Measurements from ENCODE around the gene SOX9. TPM values are rescaled to one million over a fixed set of nuclear protein-coding genes. Genes with fewer than 3 reads are reported as not detected.
"Not testable (repeated sequence)": the region's sequence is repeated elsewhere in the genome, so short reads cannot be mapped to it uniquely, and the experiment has no call there.

The SOX9 gene
- total RNA-seq, 1 donor from 2014 or later, result 36.8 TPM

- TF ChIP-seq, protein P1, sequence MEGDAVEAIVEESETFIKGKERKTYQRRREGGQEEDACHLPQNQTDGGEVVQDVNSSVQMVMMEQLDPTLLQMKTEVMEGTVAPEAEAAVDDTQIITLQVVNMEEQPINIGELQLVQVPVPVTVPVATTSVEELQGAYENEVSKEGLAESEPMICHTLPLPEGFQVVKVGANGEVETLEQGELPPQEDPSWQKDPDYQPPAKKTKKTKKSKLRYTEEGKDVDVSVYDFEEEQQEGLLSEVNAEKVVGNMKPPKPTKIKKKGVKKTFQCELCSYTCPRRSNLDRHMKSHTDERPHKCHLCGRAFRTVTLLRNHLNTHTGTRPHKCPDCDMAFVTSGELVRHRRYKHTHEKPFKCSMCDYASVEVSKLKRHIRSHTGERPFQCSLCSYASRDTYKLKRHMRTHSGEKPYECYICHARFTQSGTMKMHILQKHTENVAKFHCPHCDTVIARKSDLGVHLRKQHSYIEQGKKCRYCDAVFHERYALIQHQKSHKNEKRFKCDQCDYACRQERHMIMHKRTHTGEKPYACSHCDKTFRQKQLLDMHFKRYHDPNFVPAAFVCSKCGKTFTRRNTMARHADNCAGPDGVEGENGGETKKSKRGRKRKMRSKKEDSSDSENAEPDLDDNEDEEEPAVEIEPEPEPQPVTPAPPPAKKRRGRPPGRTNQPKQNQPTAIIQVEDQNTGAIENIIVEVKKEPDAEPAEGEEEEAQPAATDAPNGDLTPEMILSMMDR (conservative IDR thresholded peaks at IDR 0.05), result no peak
- no peak for DNase-seq (ENCODE audit: low read depth, low spot score)
- no peak overlapping the region for H3K4me3 Mint-ChIP-seq
- peak overlapping the region; percentile 82 for H3K27ac Mint-ChIP-seq (ENCODE audit: unreplicated experiment)
- H3K27me3 Mint-ChIP-seq (ENCODE audit: low read depth), result peaks cover 18% of the 10 kb centered on the region
- H3K36me3 Mint-ChIP-seq (ENCODE audit: low read depth), result no peaks in the 10 kb centered on the region
- peaks cover 54% of the 10 kb centered on the region for H3K4me1 Mint-ChIP-seq
- no peaks in the 10 kb centered on the region for H3K9me3 Mint-ChIP-seq
Observed at GRCh38 chr17:72110231-72110941, 10.4 kb upstream of the SOX9 start.

DNA sequence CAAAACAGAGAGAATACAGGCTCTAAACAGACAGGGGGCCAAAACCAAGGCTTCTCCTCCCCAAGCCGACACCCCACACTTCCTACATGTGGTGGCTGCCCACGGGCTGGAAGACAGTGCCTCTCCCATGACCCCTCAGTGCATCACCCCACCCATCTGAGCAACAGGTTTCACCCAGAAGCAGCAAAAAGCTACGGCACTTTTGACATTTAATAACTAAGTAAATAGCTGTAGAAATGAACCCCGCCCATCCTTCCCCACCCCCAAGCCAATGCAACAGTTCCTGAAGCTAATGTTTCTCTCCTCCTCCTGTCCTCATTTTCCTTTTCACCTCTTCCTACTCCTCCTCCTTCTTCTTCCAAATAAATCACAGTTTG lies 9.9 kb upstream of the SOX9 start:
- H3K27me3 Mint-ChIP-seq (ENCODE audit: low read depth), result peaks cover 24% of the 10 kb centered on the region
- H3K9me3 Mint-ChIP-seq, result no peaks in the 10 kb centered on the region

DNA sequence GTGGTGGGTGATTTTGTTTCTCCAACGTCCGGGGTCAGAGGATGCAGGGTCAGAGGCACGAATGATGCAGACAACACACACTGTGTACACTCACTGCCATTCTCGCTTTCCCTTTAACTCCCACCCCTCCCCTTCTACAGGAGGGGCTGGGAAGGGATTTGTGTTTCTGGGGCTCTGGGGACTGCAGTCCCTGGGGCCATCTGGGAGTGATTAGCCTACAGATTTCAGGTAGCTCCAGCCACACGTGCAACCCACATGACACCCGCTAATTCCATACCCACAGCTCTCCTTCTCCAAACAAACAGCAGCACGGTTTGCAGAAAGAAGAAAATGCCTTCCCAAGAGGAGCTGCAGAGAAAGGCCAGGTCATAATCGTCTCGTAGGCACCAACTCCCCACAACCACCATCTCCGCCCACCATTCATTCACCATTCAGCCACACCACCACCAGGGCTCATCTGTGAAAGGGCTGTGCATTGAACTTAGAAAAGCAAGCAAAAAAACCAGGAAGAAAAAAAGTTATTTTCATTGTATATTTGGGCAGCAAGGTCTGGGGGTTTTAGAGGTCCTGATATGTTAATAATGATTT lies 9.4 kb upstream of the SOX9 start:
- peaks cover 58% of the 10 kb centered on the region for H3K4me1 Mint-ChIP-seq
- no peak overlapping the region for H3K27ac Mint-ChIP-seq (ENCODE audit: unreplicated experiment)
- H3K27me3 Mint-ChIP-seq (ENCODE audit: low read depth), result peaks cover 29% of the 10 kb centered on the region
- no peaks in the 10 kb centered on the region for H3K36me3 Mint-ChIP-seq (ENCODE audit: low read depth)
- TF ChIP-seq, protein P1 (conservative IDR thresholded peaks at IDR 0.05), result no peak
- H3K4me3 Mint-ChIP-seq, result no peak overlapping the region
- no peak for DNase-seq (ENCODE audit: low read depth, low spot score)
- H3K9me3 Mint-ChIP-seq, result no peaks in the 10 kb centered on the region

More for the DNA sequence above, 9.9 kb upstream of the SOX9 start:
- Mint-ChIP-seq H3K4me3 (no peak overlapping the region), H3K4me1 (peaks cover 57% of the 10 kb centered on the region), H3K36me3 (ENCODE audit: low read depth) (no peaks in the 10 kb centered on the region), H3K27ac (ENCODE audit: unreplicated experiment) (no peak overlapping the region)
- DNase-seq (ENCODE audit: low read depth, low spot score), result no peak
- TF ChIP-seq, protein P1 (conservative IDR thresholded peaks at IDR 0.05), result no peak

- not testable (repeated sequence) for H3K27ac Mint-ChIP-seq (ENCODE audit: unreplicated experiment); H3K4me3 Mint-ChIP-seq; DNase-seq (ENCODE audit: low read depth, low spot score); H3K9me3 Mint-ChIP-seq; H3K36me3 Mint-ChIP-seq (ENCODE audit: low read depth)
- H3K27me3 Mint-ChIP-seq (ENCODE audit: low read depth), result peaks cover 34% of the 10 kb centered on the region
- peaks cover 58% of the 10 kb centered on the region for H3K4me1 Mint-ChIP-seq
Observed at GRCh38 chr17:72111926-72112325, 8.9 kb upstream of the SOX9 start.

GRCh38 chr17:72113751-72114150 lies 7.1 kb upstream of the SOX9 start:
- peaks cover 59% of the 10 kb centered on the region for H3K4me1 Mint-ChIP-seq
- peaks cover 51% of the 10 kb centered on the region for H3K27me3 Mint-ChIP-seq (ENCODE audit: low read depth)
- no peak for DNase-seq (ENCODE audit: low read depth, low spot score)
- no peak overlapping the region for H3K27ac Mint-ChIP-seq (ENCODE audit: unreplicated experiment)
- TF ChIP-seq, protein P1 (conservative IDR thresholded peaks at IDR 0.05), result no peak
- H3K4me3 Mint-ChIP-seq, result peak overlapping the region; percentile 35
- no peaks in the 10 kb centered on the region for H3K36me3 Mint-ChIP-seq (ENCODE audit: low read depth)
- H3K9me3 Mint-ChIP-seq, result no peaks in the 10 kb centered on the region
